HFFc6 (cell line): ENCODE data around the gene CPLANE1. TPM values are rescaled to one million over a fixed set of nuclear protein-coding genes. Genes with fewer than 3 reads are reported as not detected.
A peak's percentile ranks its signal among the peaks of the same experiment; 100 is the strongest.
"Not testable (repeated sequence)": the region's sequence is repeated elsewhere in the genome, so short reads cannot be mapped to it uniquely, and the experiment has no call there.

ENCODE experiments used
- DNase-seq: peaks from one replicate; pipeline ENCODE4 v3.0.0-alpha.2; 2018
- H3K27ac Mint-ChIP-seq: 2 replicates; pipeline ENCODE4 v1.8.0; 2020; ENCODE audit warnings: mild to moderate bottlenecking, mixed read lengths
- H3K27me3 Mint-ChIP-seq: 2 replicates; pipeline ENCODE4 v1.8.0; 2021; ENCODE audit warnings: mild to moderate bottlenecking, moderate library complexity, mixed read lengths; ENCODE audit not compliant: insufficient read depth
- H3K36me3 Mint-ChIP-seq: 2 replicates; pipeline ENCODE4 v1.8.0; 2021; ENCODE audit warnings: low read depth, mixed read lengths
- H3K4me1 Mint-ChIP-seq: 2 replicates; pipeline ENCODE4 v1.8.0; 2020; ENCODE audit warnings: low read depth, mixed read lengths
- H3K4me3 Mint-ChIP-seq: 2 replicates; pipeline ENCODE4 v1.8.0; 2020; ENCODE audit warnings: mild to moderate bottlenecking, moderate library complexity, mixed read lengths
- H3K9me3 Mint-ChIP-seq: 2 replicates; pipeline ENCODE4 v1.8.0; 2020; ENCODE audit warnings: mild to moderate bottlenecking, mixed read lengths
- total RNA-seq, 6 experiments: library from RNA; stranded (reverse); fragmentation: NEBNext Ultra II Directional; extraction: Animal tissue kit (Norgen Biotek cat#: 25700); gene quantifications; 2 replicates in 1 of 6; 3 replicates in 5 of 6; pipeline ENCODE4 v1.2.3, GENCODE V29; 2021
- TF ChIP-seq, protein P1 (sequence below): fragments of 200-600 bp; sonication (generic); IDR thresholded peaks from 2 replicates; pipeline ENCODE4 v1.5.0; 2021; ENCODE audit warnings: antibody characterized with exemption, mild to moderate bottlenecking

The CPLANE1 gene
- total RNA-seq, 6 experiments from 2014 or later = 10.3 to 12.7 (median 11.6) TPM

DNA sequence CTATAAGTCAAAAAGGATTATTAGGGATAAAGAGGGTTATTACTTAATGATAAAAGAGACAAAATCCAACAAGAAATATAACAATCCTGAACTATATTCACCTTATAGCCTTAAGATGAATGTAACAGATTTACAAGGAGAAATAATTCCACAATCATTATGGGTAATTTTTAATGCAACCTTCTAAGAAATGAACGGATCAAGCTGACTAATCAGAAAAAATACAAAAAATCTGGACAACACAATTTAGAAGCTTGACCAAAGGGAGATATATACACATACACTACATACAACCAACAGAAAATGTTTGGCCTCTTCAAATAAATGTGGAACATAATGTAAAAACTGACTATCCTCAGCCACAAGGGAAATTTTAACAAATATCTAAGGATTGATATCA lies 102.3 kb downstream of the CPLANE1 start:
- Mint-ChIP-seq H3K9me3 (peaks cover 15% of the 10 kb centered on the region), H3K4me1 (no peaks in the 10 kb centered on the region), H3K27me3 (no peaks in the 10 kb centered on the region; the same call in 1 of the 2 replicates), H3K36me3 (peaks cover 35% of the 10 kb centered on the region), H3K27ac (no peak overlapping the region), H3K4me3 (no peak overlapping the region)
- DNase-seq = no peak
- TF ChIP-seq, protein P1, sequence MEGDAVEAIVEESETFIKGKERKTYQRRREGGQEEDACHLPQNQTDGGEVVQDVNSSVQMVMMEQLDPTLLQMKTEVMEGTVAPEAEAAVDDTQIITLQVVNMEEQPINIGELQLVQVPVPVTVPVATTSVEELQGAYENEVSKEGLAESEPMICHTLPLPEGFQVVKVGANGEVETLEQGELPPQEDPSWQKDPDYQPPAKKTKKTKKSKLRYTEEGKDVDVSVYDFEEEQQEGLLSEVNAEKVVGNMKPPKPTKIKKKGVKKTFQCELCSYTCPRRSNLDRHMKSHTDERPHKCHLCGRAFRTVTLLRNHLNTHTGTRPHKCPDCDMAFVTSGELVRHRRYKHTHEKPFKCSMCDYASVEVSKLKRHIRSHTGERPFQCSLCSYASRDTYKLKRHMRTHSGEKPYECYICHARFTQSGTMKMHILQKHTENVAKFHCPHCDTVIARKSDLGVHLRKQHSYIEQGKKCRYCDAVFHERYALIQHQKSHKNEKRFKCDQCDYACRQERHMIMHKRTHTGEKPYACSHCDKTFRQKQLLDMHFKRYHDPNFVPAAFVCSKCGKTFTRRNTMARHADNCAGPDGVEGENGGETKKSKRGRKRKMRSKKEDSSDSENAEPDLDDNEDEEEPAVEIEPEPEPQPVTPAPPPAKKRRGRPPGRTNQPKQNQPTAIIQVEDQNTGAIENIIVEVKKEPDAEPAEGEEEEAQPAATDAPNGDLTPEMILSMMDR = no peak

DNA sequence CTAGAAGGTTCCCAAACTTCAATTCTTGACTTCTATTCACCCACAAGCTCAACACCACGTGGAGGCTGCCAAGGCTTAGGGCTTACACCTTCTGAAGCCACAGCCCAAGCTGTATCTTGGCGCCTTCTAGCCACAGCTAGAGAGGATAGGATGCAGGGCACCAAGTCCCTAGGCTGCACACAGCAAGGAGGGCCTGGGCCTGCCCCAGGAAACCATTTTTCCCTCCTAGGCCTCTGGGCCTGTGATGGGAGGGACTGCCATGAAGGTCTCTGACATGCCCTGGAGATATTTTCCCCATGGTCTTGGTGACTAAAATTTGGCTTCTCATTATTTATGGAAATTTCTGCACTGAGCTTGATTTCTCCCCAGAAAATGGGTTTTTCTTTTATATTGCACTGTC lies 112.5 kb downstream of the CPLANE1 start:
- H3K27me3 Mint-ChIP-seq = no peaks in the 10 kb centered on the region
- H3K27ac Mint-ChIP-seq = no peak overlapping the region
- peaks cover 24% of the 10 kb centered on the region for H3K9me3 Mint-ChIP-seq
- H3K4me1 Mint-ChIP-seq = peaks cover 31% of the 10 kb centered on the region
- no peak for DNase-seq
- TF ChIP-seq, protein P1 = no peak
- peaks cover 54% of the 10 kb centered on the region for H3K36me3 Mint-ChIP-seq
- no peak overlapping the region for H3K4me3 Mint-ChIP-seq

DNA sequence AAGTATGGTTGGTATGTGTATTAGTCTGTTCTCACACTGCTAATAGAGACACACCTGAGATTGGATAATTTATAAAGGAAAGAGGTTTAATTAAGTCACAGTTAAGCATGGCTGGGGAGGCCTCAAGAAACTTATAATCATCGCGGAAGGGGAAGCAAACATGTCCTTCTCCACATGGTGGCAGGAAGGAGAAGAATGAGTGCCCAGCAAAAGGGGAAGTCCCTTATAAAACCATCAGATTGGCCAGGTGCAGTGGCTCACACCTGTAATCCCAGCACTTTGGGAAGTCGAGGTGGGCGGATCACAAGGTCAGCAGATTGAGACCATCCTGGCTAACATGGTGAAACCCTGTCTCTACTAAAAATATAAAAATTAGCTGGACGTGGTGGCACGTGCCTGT lies 113.9 kb downstream of the CPLANE1 start:
- H3K27ac Mint-ChIP-seq, DNase-seq, H3K4me3 Mint-ChIP-seq, H3K27me3 Mint-ChIP-seq: not testable (repeated sequence)
- H3K36me3 Mint-ChIP-seq = peaks cover 50% of the 10 kb centered on the region
- H3K9me3 Mint-ChIP-seq = peaks cover 24% of the 10 kb centered on the region
- peaks cover 31% of the 10 kb centered on the region for H3K4me1 Mint-ChIP-seq

DNA sequence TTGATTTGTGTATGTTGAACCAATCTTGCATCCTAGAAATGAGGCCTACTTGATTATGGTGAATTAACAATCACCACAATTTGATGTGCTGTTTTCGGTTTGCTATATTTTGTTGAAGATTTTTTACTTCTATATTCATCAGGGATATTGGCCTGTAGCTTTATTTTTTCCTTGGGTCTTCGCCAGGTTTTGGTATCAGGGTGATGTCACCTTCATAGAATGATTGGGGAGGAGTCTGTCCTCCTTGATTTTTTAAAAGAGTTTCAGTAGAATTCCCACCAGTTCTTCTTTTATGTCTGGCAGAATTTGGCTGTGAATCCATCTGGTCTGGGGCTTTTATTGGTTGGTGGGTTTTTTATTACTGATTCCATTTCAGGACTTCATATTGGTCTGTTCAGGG lies 115.2 kb downstream of the CPLANE1 start:
- no peak overlapping the region for H3K27ac Mint-ChIP-seq
- peaks cover 31% of the 10 kb centered on the region for H3K4me1 Mint-ChIP-seq
- TF ChIP-seq, protein P1 = no peak
- H3K4me3 Mint-ChIP-seq = no peak overlapping the region
- H3K27me3 Mint-ChIP-seq = no peaks in the 10 kb centered on the region
- H3K36me3 Mint-ChIP-seq = peaks cover 64% of the 10 kb centered on the region
- peak; percentile 16 for DNase-seq
- peaks cover 24% of the 10 kb centered on the region for H3K9me3 Mint-ChIP-seq

DNA sequence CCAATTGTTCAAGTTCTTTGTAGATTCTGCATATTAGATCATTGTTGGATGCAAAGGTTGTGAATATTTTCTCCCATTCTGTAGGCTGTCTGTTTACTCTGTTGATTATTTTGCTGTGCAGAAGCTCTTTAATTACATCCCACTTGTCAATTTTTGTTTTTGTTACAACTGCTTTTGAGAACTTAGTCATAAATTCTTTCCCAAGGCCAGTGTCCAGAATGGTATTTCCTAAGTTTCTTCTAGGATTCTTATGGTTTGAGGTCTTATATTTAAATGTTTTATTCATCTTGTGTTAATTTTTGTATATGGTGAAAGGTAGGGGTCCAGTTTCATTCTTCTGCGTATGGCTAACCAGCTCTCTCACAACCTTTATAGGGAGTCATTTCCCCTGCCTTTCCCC lies 116.5 kb downstream of the CPLANE1 start:
- Mint-ChIP-seq H3K9me3 (peaks cover 18% of the 10 kb centered on the region), H3K36me3 (peaks cover 55% of the 10 kb centered on the region), H3K27ac (no peak overlapping the region), H3K27me3 (no peaks in the 10 kb centered on the region), H3K4me1 (peaks cover 31% of the 10 kb centered on the region), H3K4me3 (no peak overlapping the region)
- TF ChIP-seq, protein P1 = no peak
- peak; percentile 7 for DNase-seq

DNA sequence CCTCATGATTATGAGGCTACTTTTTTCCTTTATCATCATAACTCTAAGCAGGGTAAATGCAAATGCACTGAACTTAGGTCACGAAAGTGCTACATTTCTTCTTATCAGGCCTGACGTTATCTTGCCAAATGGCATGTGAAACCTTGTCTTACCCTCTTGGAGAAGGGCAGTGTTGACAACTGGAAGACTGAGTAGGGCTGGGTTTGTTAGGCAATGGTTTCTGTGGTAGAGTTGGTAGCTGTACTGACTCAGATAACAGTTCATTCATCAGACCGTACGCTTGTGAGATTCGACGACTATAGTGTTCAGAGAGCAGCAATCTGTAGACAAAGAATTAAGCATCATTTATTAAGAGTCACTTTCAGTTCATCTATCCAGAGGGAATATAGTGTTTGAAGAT lies 127.7 kb downstream of the CPLANE1 start:
- no peak overlapping the region for H3K4me3 Mint-ChIP-seq
- TF ChIP-seq, protein P1 = no peak
- H3K36me3 Mint-ChIP-seq = peaks cover 24% of the 10 kb centered on the region
- H3K27me3 Mint-ChIP-seq = no peaks in the 10 kb centered on the region; the same call in none of the 2 replicates
- no peak for DNase-seq
- no peak overlapping the region for H3K27ac Mint-ChIP-seq
- peaks cover 7% of the 10 kb centered on the region; the same call in 1 of the 2 replicates for H3K4me1 Mint-ChIP-seq
- H3K9me3 Mint-ChIP-seq = no peaks in the 10 kb centered on the region
